HL-60 (cell line): ENCODE measurements around the gene KRR1.

Experiments
- DNase-seq, 2 experiments: peaks; one replicate each; pipeline ENCODE4 v3.0.0-alpha.2; 2010 to 2020; ENCODE audit warnings: low read depth in 1 of 2, low spot score in 1 of 2
- H3K27ac ChIP-seq: fragments of 250-450 bp; sonication (Bioruptor Pico); replicated peaks from 2 replicates; pipeline ENCODE4 v1.5.1; 2020; ENCODE audit warnings: mild to moderate bottlenecking, moderate library complexity
- H3K27me3 ChIP-seq: fragments of 250-450 bp; sonication (Bioruptor Pico); 2 replicates; pipeline ENCODE4 v1.5.1; 2021; ENCODE audit warnings: mild to moderate bottlenecking, moderate library complexity; ENCODE audit not compliant: insufficient read depth, poor library complexity, severe bottlenecking
- H3K4me3 ChIP-seq: replicated peaks from 2 replicates; pipeline ENCODE4 v1.5.1; 2011; ENCODE audit warnings: mild to moderate bottlenecking, control low read depth, low read length; ENCODE audit not compliant: insufficient read depth
- CTCF ChIP-seq: IDR thresholded peaks from one replicate; pipeline ENCODE4 v1.5.1; 2011; ENCODE audit warnings: low read length, control low read depth, inconsistent platforms; ENCODE audit not compliant: insufficient read depth
- GABPA ChIP-seq: IDR thresholded peaks from 2 replicates; pipeline ENCODE4 v1.6.1; 2012; ENCODE audit warnings: low read depth
- POLR2AphosphoS5 ChIP-seq: IDR thresholded peaks from 2 replicates; pipeline ENCODE4 v1.6.1; 2012; ENCODE audit warnings: low read depth
- REST ChIP-seq: IDR thresholded peaks from 2 replicates; pipeline ENCODE4 v1.6.1; 2012; ENCODE audit warnings: low read depth; ENCODE audit not compliant: insufficient replicate concordance
- SPI1 ChIP-seq: IDR thresholded peaks from 2 replicates; pipeline ENCODE4 v1.6.1; 2012; ENCODE audit warnings: low read depth, mild to moderate bottlenecking, borderline replicate concordance

Gene KRR1

GRCh38 chr12:75452675-75453330 lies 58.6 kb downstream of the KRR1 start:
- no peak for DNase-seq
- Histone ChIP-seq H3K27me3 (no peaks in the 10 kb centered on the region), H3K27ac (no peak overlapping the region), H3K4me3 (no peak overlapping the region)
- TF ChIP-seq SPI1 (no peak), CTCF (no peak), POLR2AphosphoS5 (no peak), REST (no peak), GABPA (no peak)

- TF ChIP-seq POLR2AphosphoS5 (no peak), REST (no peak), CTCF (no peak), GABPA (no peak), SPI1 (no peak)
- Histone ChIP-seq H3K27me3 (no peaks in the 10 kb centered on the region), H3K4me3 (no peak overlapping the region), H3K27ac (no peak overlapping the region)
- no peak for DNase-seq
These were observed 63.6 kb downstream of the KRR1 start for GRCh38 chr12:75447691-75448393.

- no peak overlapping the region for H3K4me3 ChIP-seq
- TF ChIP-seq GABPA = no peak
- TF ChIP-seq CTCF = no peak
- TF ChIP-seq SPI1 = no peak
- TF ChIP-seq REST = no peak
- TF ChIP-seq POLR2AphosphoS5 = no peak
- H3K27ac ChIP-seq = no peak overlapping the region
- H3K27me3 ChIP-seq = no peaks in the 10 kb centered on the region
- DNase-seq = no peak
These were observed 64.6 kb downstream of the KRR1 start for GRCh38 chr12:75446857-75447256.
